HepG2 (cell line): ENCODE data around the gene NT5DC4.

Experiments used
- ATF3 ChIP-seq: sonication (generic); formaldehyde crosslinking; IDR thresholded peaks from 2 replicates; pipeline ENCODE4 v1.4.0; 2020; ENCODE audit warnings: missing genetic modification reagents
- CHCHD3 ChIP-seq: sonication (generic); formaldehyde crosslinking; IDR thresholded peaks from 2 replicates; pipeline ENCODE4 v1.8.0; 2022; ENCODE audit warnings: mild to moderate bottlenecking, missing genetic modification reagents, moderate library complexity
- HDAC6 ChIP-seq: fragments of 200-600 bp; sonication (generic); IDR thresholded peaks from 2 replicates; pipeline ENCODE4 v1.7.0; 2017; ENCODE audit warnings: mild to moderate bottlenecking, antibody characterized with exemption, low read length, low read depth
- NCOR1 ChIP-seq: fragments of 200-600 bp; sonication (generic); IDR thresholded peaks from 2 replicates; pipeline ENCODE4 v1.7.0; 2017; ENCODE audit warnings: antibody characterized with exemption, low read length, borderline replicate concordance
- POLR2A ChIP-seq, 2 experiments: IDR thresholded peaks; 2 replicates each; pipeline ENCODE4 v1.6.1; 2011; ENCODE audit warnings: low read depth in 2 of 2, low read length in 2 of 2, mild to moderate bottlenecking in 1 of 2, moderate library complexity in 1 of 2; ENCODE audit not compliant: insufficient read depth in 1 of 2
- POLR2AphosphoS5 ChIP-seq: IDR thresholded peaks from 2 replicates; pipeline ENCODE4 v1.6.1; 2012; ENCODE audit warnings: low read depth, low read length
- RAD51 ChIP-seq: fragments of 450-650 bp; IDR thresholded peaks from 2 replicates; pipeline ENCODE4 v1.6.1; 2016; ENCODE audit warnings: borderline replicate concordance
- SNAPC5 ChIP-seq: sonication (generic); formaldehyde crosslinking; IDR thresholded peaks from 2 replicates; pipeline ENCODE4 v1.8.1; 2023; ENCODE audit warnings: mild to moderate bottlenecking, missing genetic modification reagents, borderline replicate concordance
- ZBTB49 ChIP-seq: sonication (generic); formaldehyde crosslinking; IDR thresholded peaks from 2 replicates; pipeline ENCODE4 v1.4.0; 2020; ENCODE audit warnings: missing genetic modification reagents, borderline replicate concordance
- ZFP41 ChIP-seq: sonication (generic); formaldehyde crosslinking; IDR thresholded peaks from 2 replicates; pipeline ENCODE4 v1.4.0; 2020; ENCODE audit warnings: mild to moderate bottlenecking, missing genetic modification reagents, borderline replicate concordance
- TF ChIP-seq, protein P1 (sequence below): sonication (generic); formaldehyde crosslinking; IDR thresholded peaks from 2 replicates; pipeline ENCODE4 v1.4.0; 2020; ENCODE audit warnings: missing genetic modification reagents

- no peak for TF ChIP-seq POLR2AphosphoS5
- no peak for TF ChIP-seq ZFP41 (CRISPR knock-in tag)
- no peak for TF ChIP-seq CHCHD3 (CRISPR knock-in tag)
- no peak for TF ChIP-seq HDAC6
- no peak for TF ChIP-seq ZBTB49 (CRISPR knock-in tag)
- TF ChIP-seq ATF3 (CRISPR knock-in tag), result no peak
- TF ChIP-seq POLR2A (IDR thresholded peaks at IDR 0.05; ENCODE audit: insufficient read depth in 1 of 2, low read depth in 2 of 2, low read length in 2 of 2), result no peak
- no peak for TF ChIP-seq SNAPC5 (CRISPR knock-in tag)
- TF ChIP-seq, protein P1, sequence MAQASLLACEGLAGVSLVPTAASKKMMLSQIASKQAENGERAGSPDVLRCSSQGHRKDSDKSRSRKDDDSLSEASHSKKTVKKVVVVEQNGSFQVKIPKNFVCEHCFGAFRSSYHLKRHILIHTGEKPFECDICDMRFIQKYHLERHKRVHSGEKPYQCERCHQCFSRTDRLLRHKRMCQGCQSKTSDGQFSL (CRISPR knock-in tag), result no peak
- no peak for TF ChIP-seq NCOR1
- TF ChIP-seq RAD51, result no peak
Observed at GRCh38 chr2:112714331-112714730, 6.5 kb upstream of the NT5DC4 start.
